T-cell (primary cell): ENCODE results near the gene VAMP7. TPM values are rescaled to one million over a fixed set of nuclear protein-coding genes. Genes with fewer than 3 reads are reported as not detected.

Source experiments
- ATAC-seq, 4 experiments: fragments of 200-7000 bp in 3 of 4; fragments of 150-1000 bp in 1 of 4; cut with Tn5 transposase; replicated peaks in 1 of 4; 1 replicate in 3 of 4; 2 replicates in 1 of 4; pipeline ENCODE4 v1.10.0; 2021; ENCODE audit warnings: moderate library complexity in 3 of 4, mild to moderate bottlenecking in 2 of 4, moderate number of reproducible peaks in 1 of 4
- CTCF ChIA-PET, 2 donors: fragments of 300-600 bp; sonication (Branson Sonifier 250); formaldehyde crosslinking; loops; one replicate each; lab custom pipeline; 2022; ENCODE audit warnings: antibody characterized with exemption in 2 of 2; lab: Charles Lee
- POLR2A ChIA-PET, 2 donors: fragments of 300-600 bp; sonication (Branson Sonifier 250); formaldehyde crosslinking; loops; one replicate each; lab custom pipeline; 2022; ENCODE audit warnings: antibody characterized with exemption in 2 of 2; lab: Charles Lee
- DNase-seq, 35 experiments: peaks; one replicate each; pipeline versions ENCODE4 v3.0.0 to v3.0.0-alpha.2; 2013 to 2023
- H3K27ac ChIP-seq: one replicate; pipeline ENCODE4 v1.5.1; 2013; ENCODE audit warnings: low read length
- H3K27me3 ChIP-seq, 2 experiments: replicated peaks in 1 of 2; 1 replicate in 1 of 2; 2 replicates in 1 of 2; pipeline versions ENCODE4 v1.6.1 to v1.7.0; 2013; ENCODE audit warnings: low read length in 1 of 2, mixed read lengths in 1 of 2; ENCODE audit not compliant: control insufficient read depth in 2 of 2, insufficient read depth in 2 of 2; ENCODE audit errors: extremely low read depth in 1 of 2
- H3K36me3 ChIP-seq, 2 donors: 1 replicate in 1 of 2; 2 replicates in 1 of 2; pipeline versions ENCODE4 v1.6.1 to v1.7.0; 2013; ENCODE audit warnings: low read length in 1 of 2; ENCODE audit not compliant: control insufficient read depth in 2 of 2, insufficient read depth in 1 of 2; ENCODE audit errors: extremely low read depth in 1 of 2
- H3K4me1 ChIP-seq, 2 experiments: 1 replicate in 1 of 2; 2 replicates in 1 of 2; pipeline versions ENCODE4 v1.6.1 to v1.7.0; 2013; ENCODE audit warnings: low read length in 2 of 2, mixed read lengths in 1 of 2; ENCODE audit not compliant: insufficient read depth in 2 of 2, control insufficient read depth in 1 of 2; ENCODE audit errors: extremely low read depth in 1 of 2
- H3K4me3 ChIP-seq, 2 donors: 1 replicate in 1 of 2; 2 replicates in 1 of 2; pipeline versions ENCODE4 v1.5.1 to v1.7.0; 2013; ENCODE audit warnings: mild to moderate bottlenecking in 2 of 2, low read length in 1 of 2, moderate library complexity in 1 of 2; ENCODE audit not compliant: control insufficient read depth in 1 of 2; ENCODE audit errors: extremely low read depth in 1 of 2
- H3K9me3 ChIP-seq: 2 replicates; pipeline ENCODE4 v1.7.0; 2013
- H3K27ac Mint-ChIP-seq, 2 donors: one replicate each; pipeline ENCODE4 v1.8.0; 2020 to 2021; ENCODE audit warnings: mild to moderate bottlenecking in 2 of 2, mixed read lengths in 2 of 2
- H3K27me3 Mint-ChIP-seq, 2 donors: one replicate each; pipeline ENCODE4 v1.8.0; 2021 to 2022; ENCODE audit warnings: mixed read lengths in 2 of 2
- H3K36me3 Mint-ChIP-seq: one replicate; pipeline ENCODE4 v1.8.0; 2021; ENCODE audit warnings: mixed read lengths
- H3K4me1 Mint-ChIP-seq, 3 donors: one replicate each; pipeline ENCODE4 v1.8.0; 2020 to 2022; ENCODE audit warnings: mixed read lengths in 3 of 3, mild to moderate bottlenecking in 1 of 3
- H3K4me3 Mint-ChIP-seq, 3 donors: one replicate each; pipeline ENCODE4 v1.8.0; 2020 to 2022; ENCODE audit warnings: mild to moderate bottlenecking in 3 of 3, mixed read lengths in 3 of 3, moderate library complexity in 3 of 3
- H3K9me3 Mint-ChIP-seq, 3 donors: one replicate each; pipeline ENCODE4 v1.8.0; 2020 to 2022; ENCODE audit warnings: mixed read lengths in 3 of 3
- WGBS: methylation state at CpG from one replicate; pipeline ENCODE4 v1.1.5; 2013; ENCODE audit warnings: missing lambda C conversion rate; ENCODE audit not compliant: insufficient coverage; 5-methylcytosine and 5-hydroxymethylcytosine counted together
- total RNA-seq, 35 experiments: library from RNA in 6 of 35; stranded (reverse) in 6 of 35; fragments of 120-200 nt in 1 of 35; gene quantifications; one replicate each; pipeline versions ENCODE4 v1.2.1 to v1.2.4 and lab custom pipeline; 2013 to 2026

The VAMP7 gene
- total RNA-seq, 5 donors from 2014 or later (not counting 1 experiment from before 2014, with no cell fraction given), result 18.8 to 23.5 (median 19.5) TPM

GRCh38 chrX:155956099-155956498 lies 75.0 kb downstream of the VAMP7 start:
- H3K4me3 Mint-ChIP-seq, result no peak overlapping the region
- ATAC-seq, result no peak

DNA sequence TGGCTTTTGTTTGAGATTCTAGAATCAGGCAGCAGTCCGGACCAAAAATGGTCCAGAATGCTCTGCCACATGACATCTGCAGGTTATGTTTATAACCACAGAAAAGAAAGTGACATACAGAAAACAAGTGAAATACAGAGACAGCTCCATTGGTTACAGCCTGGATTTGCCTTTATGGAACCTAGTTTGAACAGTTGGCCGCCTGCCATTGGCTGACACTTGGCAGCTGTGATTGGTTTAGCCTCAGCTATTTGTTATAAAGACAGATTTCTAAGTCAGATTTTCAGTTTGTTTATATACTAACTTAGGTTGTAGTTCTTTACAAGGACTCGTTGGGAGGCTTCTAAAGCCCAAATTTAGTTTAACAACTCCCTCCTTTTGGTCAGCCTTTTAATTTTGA lies 75.5 kb downstream of the VAMP7 start:
- Mint-ChIP-seq H3K27me3 (peaks cover 0 to 2% of the 10 kb centered on the region in 2 donors), H3K9me3 (no peaks in the 10 kb centered on the region), H3K4me1 (no peaks in the 10 kb centered on the region), H3K4me3 (no peak overlapping the region), H3K36me3 (no peaks in the 10 kb centered on the region), H3K27ac (no peak overlapping the region)
- 50% methylated on average over 1 of the region's 3 CpGs for WGBS
- ChIA-PET POLR2A (no interaction called here), CTCF (no interaction called here)
- Histone ChIP-seq H3K36me3 (peaks cover 0 to 5% of the 10 kb centered on the region in 2 donors), H3K27ac (no peak overlapping the region), H3K9me3 (no peaks in the 10 kb centered on the region), H3K4me3 (no peak overlapping the region), H3K27me3 (no peaks in the 10 kb centered on the region), H3K4me1 (no peaks in the 10 kb centered on the region)
- no peak for ATAC-seq
- no peak for DNase-seq

More at GRCh38 chrX:155956099-155956498, 75.0 kb downstream of the VAMP7 start:
- Mint-ChIP-seq H3K9me3 (no peaks in the 10 kb centered on the region), H3K27ac (no peak overlapping the region), H3K4me1 (no peaks in the 10 kb centered on the region), H3K27me3 (no peaks in the 10 kb centered on the region), H3K36me3 (no peaks in the 10 kb centered on the region)
- CTCF ChIA-PET, result no interaction called here
- no peak overlapping the region for H3K27ac ChIP-seq
- peaks cover 0 to 5% of the 10 kb centered on the region in 2 donors for H3K36me3 ChIP-seq
- H3K4me3 ChIP-seq, result no peak overlapping the region
- WGBS, result 82% methylated on average over 9 of the region's 9 CpGs
- no peaks in the 10 kb centered on the region for H3K9me3 ChIP-seq
- POLR2A ChIA-PET, result no interaction called here
- no peaks in the 10 kb centered on the region for H3K4me1 ChIP-seq
- H3K27me3 ChIP-seq, result no peaks in the 10 kb centered on the region
- DNase-seq, result no peak

DNA sequence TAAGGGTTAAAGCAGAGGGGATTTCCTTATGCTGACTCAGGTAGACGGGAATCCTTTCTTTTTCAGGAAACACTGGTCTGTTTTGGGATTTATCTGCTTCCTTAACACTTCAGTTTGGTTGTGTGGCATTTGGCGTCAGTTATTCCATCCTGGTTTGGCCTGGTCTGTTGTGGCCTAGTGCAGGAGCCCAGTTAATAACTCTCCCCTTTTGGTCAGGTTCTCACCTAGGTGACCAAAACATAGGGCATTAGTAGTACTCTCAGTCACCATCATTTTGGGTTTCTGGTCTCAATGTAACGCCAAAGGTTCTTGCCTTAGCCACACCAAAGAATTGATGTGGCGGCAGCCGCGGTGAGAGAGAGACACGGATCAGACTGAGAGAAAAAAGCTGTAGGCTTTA lies 76.7 kb downstream of the VAMP7 start:
- Mint-ChIP-seq H3K27ac (no peak overlapping the region), H3K27me3 (peaks cover 0 to 5% of the 10 kb centered on the region in 2 donors), H3K9me3 (no peaks in the 10 kb centered on the region), H3K4me1 (no peaks in the 10 kb centered on the region), H3K36me3 (no peaks in the 10 kb centered on the region), H3K4me3 (no peak overlapping the region)
- Histone ChIP-seq H3K4me3 (no peak overlapping the region), H3K27ac (no peak overlapping the region), H3K4me1 (no peaks in the 10 kb centered on the region), H3K36me3 (peaks cover 0 to 5% of the 10 kb centered on the region in 2 donors), H3K9me3 (no peaks in the 10 kb centered on the region), H3K27me3 (no peaks in the 10 kb centered on the region)
- no peak for ATAC-seq
- no peak for DNase-seq
- POLR2A ChIA-PET, result no interaction called here
- CTCF ChIA-PET, result no interaction called here
- no CpG with 5 or more reads among the region's 7 CpGs for WGBS

GRCh38 chrX:155959018-155959587 lies 78.0 kb downstream of the VAMP7 start:
- no peaks in the 10 kb centered on the region for H3K4me1 ChIP-seq
- H3K36me3 Mint-ChIP-seq, result no peaks in the 10 kb centered on the region
- H3K4me3 Mint-ChIP-seq, result no peak overlapping the region
- H3K27me3 ChIP-seq, result no peaks in the 10 kb centered on the region
- ChIA-PET POLR2A (no interaction called here), CTCF (no interaction called here)
- no peak overlapping the region for H3K27ac Mint-ChIP-seq
- DNase-seq (no peak), ATAC-seq (no peak)
- H3K36me3 ChIP-seq, result peaks cover 0 to 5% of the 10 kb centered on the region in 2 donors
- H3K9me3 Mint-ChIP-seq, result peaks cover 4 to 6% (median 5%) of the 10 kb centered on the region in 3 donors
- WGBS, result 71% methylated on average over 5 of the region's 5 CpGs
- peaks cover 0 to 5% of the 10 kb centered on the region in 2 donors for H3K27me3 Mint-ChIP-seq
- no peaks in the 10 kb centered on the region for H3K9me3 ChIP-seq
- no peak overlapping the region for H3K4me3 ChIP-seq
- H3K27ac ChIP-seq, result no peak overlapping the region
- no peaks in the 10 kb centered on the region for H3K4me1 Mint-ChIP-seq

GRCh38 chrX:155962906-155963305 lies 81.8 kb downstream of the VAMP7 start:
- POLR2A ChIA-PET, result no interaction called here

GRCh38 chrX:155966876-155967275 lies 85.7 kb downstream of the VAMP7 start:
- Mint-ChIP-seq H3K36me3 (no peaks in the 10 kb centered on the region), H3K4me1 (peaks cover 0 to 8% (median 0%) of the 10 kb centered on the region in 3 donors), H3K4me3 (no peak overlapping the region), H3K9me3 (peaks cover 12 to 32% (median 19%) of the 10 kb centered on the region in 3 donors), H3K27me3 (peaks cover 6 to 34% of the 10 kb centered on the region in 2 donors), H3K27ac (no peak overlapping the region)
- H3K9me3 ChIP-seq, result no peaks in the 10 kb centered on the region
- DNase-seq (peak in 14 of 35 experiments; percentile 2 to 52 (median 5)), ATAC-seq (peak; percentile 43 to 59 (median 52))
- CTCF ChIA-PET, result no interaction called here
- H3K36me3 ChIP-seq, result no peaks in the 10 kb centered on the region
- WGBS, result no CpG with 5 or more reads among the region's 8 CpGs
- H3K4me1 ChIP-seq, result no peaks in the 10 kb centered on the region
- POLR2A ChIA-PET, result no interaction called here
- H3K27ac ChIP-seq, result no peak overlapping the region
- peaks cover 0 to 7% of the 10 kb centered on the region in 2 experiments for H3K27me3 ChIP-seq
- H3K4me3 ChIP-seq, result no peak overlapping the region

More at GRCh38 chrX:155962906-155963305, 81.8 kb downstream of the VAMP7 start:
- Histone ChIP-seq H3K4me3 (no peak overlapping the region), H3K4me1 (no peaks in the 10 kb centered on the region), H3K27me3 (no peaks in the 10 kb centered on the region), H3K27ac (no peak overlapping the region), H3K9me3 (no peaks in the 10 kb centered on the region), H3K36me3 (no peaks in the 10 kb centered on the region)
- CTCF ChIA-PET, result no interaction called here
- peaks cover 4 to 14% (median 7%) of the 10 kb centered on the region in 3 donors for H3K9me3 Mint-ChIP-seq
- no peak for ATAC-seq
- WGBS, result no CpG with 5 or more reads among the region's 1 CpG
- H3K27ac Mint-ChIP-seq, result no peak overlapping the region
- no peaks in the 10 kb centered on the region for H3K4me1 Mint-ChIP-seq
- no peaks in the 10 kb centered on the region for H3K36me3 Mint-ChIP-seq
- H3K4me3 Mint-ChIP-seq, result no peak overlapping the region
- H3K27me3 Mint-ChIP-seq, result peaks cover 4 to 15% of the 10 kb centered on the region in 2 donors
- no peak for DNase-seq
